Fibroblast of skin of right biceps (primary cell): Measurements from ENCODE around the gene GAST.
"Not testable (repeated sequence)": the region's sequence is repeated elsewhere in the genome, so short reads cannot be mapped to it uniquely, and the experiment has no call there.

ENCODE experiments used
- DNase-seq: peaks from one replicate; pipeline ENCODE4 v3.0.0-alpha.2; 2013

The GAST gene, protein sequence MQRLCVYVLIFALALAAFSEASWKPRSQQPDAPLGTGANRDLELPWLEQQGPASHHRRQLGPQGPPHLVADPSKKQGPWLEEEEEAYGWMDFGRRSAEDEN

DNA sequence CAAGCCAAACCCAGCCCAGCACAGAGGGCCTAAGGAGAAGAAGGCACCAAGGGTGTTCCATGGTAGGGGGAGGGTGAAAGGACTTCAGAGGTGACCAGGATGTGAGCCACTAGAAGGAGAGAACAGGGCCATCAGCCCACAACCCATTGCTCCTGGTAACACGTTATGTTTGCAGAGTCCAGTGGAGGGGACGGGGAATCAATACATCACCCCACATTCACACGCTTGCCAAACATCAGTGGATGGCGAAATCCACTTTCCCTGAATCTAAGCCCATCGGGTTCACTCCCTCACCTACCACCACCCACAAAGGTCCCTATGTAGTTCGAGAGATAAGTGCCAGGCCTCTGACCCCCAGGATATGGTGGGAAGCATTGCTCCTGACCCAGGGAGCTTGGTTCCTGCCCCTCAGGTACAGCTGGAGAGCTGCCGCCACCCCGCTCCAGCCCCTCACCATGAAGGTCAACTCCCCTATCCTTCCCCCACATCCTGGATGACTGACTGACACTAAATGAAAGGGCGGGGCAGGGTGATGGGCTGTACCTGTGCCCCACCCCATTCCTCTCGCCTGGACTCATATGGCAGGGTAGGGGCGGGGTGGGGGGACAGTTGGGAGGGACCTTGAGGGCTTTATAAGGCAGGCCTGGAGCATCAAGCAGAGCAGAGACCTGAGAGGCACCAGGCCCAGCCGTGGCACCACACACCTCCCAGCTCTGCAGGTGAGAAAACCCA is at the start of gene GAST:
Gene GAST, plus strand, starts transcription at position 663 of the 732 bp plus-strand sequence. CDS start 3,106 bp downstream, outside the sequence.
- DNase-seq: no peak

DNA sequence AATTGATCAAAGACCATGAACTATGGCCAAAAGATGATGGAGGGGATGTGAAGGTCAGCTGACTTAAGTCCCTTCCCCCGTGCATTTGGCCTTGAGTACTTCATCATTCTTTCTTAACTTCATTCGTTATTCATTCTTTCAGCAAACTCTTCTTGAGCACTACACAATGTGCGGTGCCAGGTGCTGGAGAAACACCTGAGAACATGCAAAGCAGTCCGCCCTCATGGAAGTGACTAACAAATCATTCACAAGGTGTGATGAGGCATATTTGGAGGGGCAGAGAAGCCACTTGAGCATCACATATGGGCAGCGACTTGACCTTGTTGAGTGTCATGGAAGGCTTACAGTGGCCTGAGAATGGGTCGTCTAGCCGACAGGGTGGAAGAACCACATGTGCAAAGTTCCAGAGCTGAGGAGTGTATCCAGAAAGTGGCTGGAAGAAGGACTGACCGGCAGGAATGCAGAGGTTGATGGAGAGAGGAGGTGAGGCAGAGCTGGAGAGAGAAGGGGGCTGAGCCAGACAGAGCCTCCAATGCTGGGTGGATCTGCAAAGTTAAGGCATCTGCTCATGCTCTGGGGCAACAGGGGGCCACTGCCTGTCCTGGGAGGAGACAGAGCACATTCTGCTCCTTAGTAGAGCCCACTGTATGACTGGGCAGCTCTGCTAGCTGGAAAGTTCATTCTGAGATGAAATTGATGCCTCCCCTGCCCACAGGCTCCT is 48.5 kb upstream of the GAST start:
- no peak for DNase-seq

DNA sequence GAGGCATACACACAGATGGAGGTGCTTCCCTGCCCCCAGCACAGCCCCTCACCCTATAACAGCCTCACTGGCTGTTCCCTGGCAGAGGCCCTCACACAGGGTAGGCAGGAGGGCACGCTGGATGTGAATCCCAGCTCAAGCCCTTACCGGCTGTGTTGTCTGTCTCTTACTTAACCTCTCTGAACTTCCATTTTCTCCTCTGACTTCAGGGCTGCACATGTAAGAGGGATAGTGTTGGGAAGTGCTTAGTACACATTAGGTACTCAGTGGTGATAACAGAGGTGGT is 48.0 kb upstream of the GAST start:
- DNase-seq: no peak

DNA sequence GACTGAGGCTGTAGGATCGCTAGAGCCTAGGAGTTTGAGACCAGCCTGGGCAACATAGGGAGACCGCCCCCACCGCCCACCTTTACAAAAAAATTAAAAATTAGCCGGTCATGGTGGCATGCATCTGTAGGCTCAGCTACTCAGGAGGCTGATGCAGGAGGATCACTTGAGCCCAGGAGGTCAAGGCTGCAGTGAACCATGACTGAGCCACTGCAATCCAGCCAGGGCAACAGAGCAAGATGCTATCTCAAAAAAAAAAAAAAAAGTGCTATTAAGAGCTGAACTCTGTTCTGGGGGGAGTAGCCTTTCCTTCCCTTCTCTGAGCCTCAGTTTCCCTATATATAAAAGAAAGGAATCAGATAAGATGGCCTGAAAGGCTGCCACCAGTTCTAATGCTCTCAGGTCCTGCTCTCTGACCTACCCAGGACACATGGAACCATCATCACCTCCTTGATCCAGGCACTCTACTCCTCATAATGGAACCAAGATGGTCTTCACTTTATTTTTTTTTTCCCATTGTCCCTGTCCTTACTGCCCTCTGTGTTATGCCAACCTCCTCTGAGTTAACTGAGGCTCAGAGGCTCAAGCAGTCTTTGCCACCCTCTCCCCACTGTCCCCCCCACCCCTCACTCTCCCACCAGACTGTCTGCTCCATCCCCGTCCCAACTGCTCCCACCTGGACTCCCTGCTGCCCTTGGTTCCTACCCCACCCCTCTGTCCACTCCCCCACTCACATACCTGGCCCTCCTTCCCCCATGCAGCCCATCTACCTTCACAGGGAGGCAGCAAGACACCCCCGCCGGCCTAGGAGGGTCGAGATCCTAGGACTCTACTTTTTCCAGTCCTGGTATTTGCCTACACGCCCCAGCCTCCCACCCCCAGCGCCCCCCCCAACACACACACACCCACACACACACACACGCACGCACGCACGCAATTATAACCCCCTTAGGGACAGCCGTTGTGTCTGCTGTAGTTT is 47.3 kb upstream of the GAST start:
- DNase-seq: peak; percentile 27

DNA sequence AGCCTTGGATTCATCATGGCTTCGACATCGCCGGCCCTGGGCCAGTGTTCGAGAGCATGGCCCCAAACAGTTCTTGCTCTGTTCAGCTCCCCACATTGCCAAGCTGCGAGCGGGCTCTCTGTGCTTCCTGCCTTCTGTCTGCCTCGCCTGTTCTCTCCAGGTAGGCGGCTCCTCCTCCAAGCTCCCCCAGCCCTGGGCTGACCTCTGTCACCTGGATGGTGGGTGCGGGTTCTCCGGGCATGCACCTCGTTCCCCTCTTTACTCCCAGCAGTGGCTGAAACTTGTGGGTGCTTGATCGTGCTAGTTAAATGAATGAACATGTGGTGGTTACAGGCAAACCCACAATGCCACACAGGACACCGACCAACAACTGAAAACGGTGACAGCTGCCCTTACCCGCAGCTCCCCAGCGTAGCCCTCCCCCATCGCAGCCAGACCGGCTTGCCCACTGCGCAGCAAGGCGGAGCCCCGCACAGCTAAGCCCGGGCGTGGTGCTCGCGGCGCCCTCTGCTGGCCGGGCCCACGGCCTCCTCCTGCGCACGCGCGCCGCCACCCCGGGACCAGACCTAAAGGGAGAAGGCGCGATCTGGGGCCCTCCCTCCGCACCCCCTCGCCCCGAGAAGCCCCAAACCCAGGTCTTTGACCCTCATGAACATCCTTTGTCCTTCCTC is 46.4 kb upstream of the GAST start:
- peak; percentile 81 for DNase-seq

DNA sequence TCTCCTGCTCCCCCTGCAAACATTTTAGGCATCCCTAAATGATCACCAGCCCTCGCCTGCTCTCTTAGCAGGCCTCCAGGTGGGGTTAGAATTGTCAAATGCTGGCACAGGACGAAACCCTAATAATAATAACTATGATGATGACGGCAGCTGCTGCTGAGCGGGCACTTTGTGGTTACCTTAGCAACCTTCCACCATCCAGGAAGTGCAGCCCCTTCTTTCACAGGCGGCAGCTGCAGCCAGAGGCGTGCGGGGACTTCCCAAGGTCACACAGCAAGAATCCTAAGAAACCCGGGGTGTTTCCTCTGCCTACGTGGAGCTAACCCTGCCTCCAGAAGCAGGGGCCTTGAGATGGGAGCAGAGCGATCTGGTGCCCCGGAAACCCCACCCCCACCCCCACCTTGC is 45.9 kb upstream of the GAST start:
- peak; percentile 52 for DNase-seq

DNA sequence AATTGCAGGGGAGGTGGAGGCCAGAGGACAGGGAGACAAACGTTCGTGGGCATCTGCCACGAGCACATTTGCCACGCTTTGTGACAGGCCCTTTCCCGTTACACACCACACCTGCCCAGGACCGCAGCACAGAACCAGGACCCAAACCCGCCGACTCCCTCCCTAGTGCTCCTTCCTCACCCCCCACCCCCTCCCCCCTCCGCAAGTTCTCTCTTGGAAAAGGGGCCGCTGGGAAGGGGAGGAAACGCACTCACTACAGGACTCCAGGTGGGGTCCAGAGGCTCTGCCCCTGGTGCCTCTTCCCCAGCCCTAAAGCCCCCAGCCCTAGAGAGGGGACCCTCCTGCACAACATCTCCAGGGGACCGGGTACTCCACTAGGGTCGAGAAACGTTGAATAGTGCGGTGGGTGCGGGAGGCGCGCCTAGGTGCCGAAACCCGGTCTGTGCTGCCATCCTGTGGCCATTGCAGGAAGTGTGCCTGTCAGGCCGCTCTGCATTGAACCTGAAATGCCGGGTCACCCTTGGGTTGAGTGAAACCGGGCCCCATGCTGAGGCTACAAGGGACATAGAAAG is 45.3 kb upstream of the GAST start:
- DNase-seq: peak; percentile 71

DNA sequence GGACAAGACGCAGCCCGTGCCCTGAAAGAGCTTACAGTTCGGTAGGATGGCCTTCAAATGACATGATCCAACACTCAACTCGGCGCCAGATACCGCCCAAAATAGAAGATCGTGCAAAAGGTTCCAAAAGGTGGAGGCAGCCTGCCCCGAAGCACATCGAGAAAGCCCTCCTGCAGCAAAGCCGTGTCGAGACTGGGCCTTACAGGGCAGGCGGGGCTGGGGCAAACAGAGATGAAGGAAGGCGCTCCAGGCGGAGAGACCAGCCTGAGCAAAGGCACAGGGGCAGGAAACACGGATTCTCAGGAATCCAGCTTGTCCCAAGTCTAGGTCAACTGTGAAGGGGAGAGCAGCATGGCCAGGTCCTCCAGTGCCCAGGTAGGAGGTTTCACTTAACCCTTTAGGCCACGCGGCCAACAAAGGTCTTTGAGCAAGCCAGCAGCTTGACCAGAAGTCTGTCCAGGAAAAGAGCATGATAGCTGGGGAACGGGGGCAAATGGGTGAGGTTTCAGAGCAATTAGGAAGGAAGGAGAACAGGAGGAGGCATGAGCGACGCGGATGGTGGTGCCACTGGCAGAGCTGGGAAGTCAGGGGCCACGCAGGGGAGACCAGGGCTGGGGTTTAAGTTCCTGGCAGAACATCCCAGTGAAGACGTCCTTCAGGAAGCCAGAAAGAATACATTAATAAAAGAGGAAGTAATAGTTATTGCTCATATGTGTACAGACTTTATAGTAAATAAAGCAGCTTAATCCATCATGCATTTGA is 44.7 kb upstream of the GAST start:
- DNase-seq: no peak

DNA sequence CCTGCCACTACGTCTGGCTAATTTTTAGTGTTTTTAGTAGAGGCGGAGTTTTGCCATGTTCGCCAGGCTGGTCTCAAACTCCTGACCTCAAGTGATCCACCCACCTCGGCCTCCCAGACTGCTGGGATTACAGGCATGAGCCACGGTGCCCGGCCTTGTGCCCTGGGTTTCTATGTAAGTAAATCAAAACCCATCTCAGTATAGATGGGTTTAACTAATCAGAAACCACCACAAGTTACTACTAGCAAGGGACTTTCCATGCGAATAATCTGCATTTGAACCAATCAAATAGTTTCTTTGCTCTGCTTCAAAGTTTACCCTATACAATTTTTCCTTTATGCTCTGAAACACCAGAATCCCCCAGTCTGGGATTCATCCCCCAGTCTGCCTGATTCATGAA is 40.0 kb upstream of the GAST start:
- DNase-seq: no peak

DNA sequence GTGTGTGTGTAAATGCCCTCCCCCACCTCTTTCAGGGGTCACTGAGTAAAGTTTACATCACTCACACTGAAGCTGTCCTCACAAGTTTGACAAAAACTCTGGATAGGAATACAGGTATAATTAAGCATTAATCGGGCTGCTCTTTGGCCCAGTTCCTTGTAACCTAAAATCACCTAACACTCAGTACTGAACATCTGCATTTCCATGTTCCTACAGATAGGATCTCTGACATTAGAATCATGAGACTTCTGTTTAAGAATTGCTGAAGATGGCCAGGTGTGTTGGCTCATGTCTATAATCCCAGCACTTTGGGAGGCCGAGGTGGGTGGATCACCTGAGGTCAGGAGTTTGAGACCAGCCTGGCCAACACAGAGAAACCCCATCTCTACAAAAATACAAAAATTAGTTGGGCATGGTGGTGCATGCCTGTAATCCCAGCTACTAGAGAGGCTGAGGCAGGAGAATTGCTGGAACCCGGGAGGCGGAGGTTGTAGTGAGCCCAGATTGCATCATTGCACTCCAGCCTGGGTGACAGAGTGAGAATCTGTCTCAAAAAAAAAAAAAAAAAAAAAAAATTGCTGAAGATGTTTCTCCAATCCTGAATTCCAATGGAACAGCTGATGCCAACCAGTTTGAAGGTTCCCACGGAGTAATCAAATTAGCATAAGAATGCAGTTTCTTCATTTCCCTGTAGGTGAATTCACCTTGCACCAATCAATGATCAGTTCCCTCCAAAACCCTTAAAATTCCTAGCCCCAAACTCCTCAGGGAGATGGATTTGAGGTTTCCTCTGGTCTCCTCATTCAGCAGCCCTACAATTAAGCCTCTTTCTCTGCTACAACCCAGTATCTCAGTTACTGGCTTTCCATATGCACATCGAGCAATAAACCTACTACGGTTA is 36.7 kb upstream of the GAST start:
- not testable (repeated sequence) for DNase-seq

DNA sequence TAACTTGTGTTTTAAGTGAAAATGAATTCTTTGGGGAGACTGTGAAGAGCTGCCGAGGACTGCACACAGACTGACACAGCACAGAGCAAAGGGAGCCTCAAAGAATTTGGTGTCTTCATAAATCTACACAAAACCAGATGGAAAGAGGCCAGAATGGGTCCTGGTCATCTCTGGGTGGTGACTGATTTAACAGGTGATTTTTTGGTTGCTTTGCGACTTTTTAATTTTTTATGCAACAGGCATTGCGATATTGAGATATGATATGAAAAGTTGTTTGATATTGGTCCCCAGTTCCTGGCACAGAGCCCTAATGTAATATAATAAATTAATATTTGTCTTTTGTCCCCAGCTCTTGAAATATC is 36.1 kb upstream of the GAST start:
- no peak for DNase-seq

DNA sequence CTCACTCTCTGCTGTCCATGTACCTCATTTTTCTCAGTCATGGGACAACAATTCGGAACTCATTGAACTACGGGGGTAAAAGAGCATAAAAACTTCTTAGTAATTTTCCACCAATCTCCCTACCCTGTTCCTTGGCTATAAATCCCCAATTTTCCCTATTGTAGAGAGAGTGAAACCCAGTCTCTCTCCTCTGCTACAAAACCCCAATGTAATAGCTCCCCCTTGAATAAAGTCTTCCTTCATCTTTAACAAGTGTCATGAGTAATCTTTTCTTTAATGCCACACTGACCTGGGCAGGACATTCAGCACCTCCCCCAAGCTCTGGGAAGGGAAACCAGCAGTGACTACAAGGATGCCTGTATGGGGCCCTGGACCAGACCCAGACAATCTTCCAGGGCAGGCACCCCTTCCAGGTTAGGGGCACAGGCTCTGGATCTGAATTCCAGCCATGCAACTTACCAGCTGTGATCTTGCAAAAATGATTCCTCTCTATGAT is 33.7 kb upstream of the GAST start:
- peak; percentile 23 for DNase-seq

DNA sequence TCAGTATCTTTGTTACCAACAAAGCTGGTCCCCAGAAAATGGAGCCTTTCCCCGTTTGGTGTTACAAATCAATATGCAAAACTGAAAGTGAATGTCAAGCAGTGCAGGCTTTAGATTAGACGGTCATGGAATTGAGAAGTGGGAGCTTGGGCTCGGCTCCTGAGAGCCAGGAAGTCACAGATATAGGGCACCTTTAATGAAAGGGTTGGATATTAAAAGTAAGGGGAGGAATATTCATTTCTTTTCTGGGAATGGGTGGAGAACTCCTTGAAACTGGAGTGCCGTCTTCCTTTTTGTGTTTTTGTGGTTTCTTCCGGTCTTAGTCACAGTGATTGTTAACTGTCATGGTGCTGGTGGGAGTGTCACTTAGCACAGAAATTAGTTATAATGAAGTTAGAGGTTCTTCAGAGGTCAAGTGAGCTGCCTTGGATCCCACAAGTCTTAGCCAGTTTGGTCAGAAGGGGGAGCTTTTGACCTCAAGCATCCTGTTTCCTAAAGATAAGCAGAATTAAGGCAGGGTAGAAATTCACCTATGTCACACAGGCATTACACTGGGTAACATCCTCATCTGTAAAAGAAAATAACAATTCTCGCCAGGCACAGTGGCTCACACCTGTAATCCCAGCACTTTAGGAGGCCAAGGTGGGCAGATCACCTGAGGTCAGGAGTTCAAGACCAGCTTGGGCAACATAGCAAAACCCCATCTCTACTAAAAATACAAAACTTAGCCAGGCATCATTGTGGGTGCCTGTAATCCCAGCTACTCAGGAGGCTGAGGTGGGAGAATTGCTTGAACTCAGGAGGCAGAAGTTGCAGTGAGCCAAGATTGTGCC is 33.0 kb upstream of the GAST start:
- peak; percentile 75 for DNase-seq

DNA sequence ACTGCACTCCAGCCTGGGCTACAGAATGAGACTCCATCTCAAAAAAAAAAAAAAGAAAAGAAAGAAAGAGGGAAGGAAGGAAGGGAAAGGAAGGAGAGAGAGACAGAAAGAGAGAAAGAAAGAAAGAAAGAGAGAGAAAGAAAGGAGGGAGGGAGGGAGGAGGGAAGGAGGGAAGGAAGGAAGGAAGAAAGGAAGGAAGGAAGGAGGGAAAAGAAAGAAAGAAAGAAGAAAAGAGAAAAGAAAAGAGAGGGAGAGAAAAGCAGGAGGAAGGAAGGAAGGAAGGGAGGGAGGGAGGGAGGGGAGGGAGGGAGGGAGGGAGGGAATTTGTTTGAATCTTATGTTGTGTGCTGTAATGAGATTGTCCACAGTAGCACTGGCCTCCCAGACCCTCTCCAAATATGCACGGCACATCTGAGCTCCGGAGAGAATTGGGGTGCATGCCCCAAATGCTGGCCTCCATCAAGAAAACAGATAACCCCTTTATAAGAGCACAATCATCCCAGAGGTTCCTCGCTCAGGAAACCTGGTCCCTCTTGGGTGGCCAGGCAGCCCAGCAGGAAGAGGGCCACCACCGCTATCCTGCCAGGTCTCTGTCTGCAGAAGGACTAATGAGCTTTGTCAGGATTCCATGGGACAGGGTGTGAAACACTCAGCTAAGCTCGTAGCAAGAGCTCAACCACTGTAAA is 32.2 kb upstream of the GAST start:
- DNase-seq: no peak

DNA sequence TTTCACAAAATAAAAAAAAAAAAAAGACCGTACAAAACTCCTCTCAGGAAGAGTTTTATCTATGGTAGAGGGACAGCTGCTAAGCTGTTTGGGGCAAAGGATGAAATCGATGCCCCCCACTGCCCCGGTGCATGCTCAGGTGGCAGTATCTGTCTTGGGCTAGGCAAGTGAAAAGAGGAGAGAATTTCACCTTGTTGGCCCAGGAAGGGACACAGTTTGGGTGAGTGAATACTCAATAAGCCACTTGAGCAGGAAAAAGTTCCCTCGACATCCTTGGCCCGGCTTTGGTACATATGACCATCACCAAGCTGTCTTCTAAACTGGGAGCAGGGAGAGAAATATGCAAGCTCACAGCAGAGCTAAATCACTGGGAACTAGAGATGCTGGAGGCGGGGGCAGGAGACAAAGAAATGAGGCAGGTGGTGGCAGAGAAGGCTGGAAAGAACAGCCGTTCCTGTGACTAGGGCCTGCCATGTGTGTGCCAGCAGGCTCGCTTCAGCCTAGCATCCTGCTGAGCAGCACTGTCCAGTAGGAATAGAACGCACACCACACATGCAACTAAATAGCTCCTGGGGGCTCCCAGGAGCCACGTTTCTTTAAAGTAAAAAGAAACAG is 31.6 kb upstream of the GAST start:
- DNase-seq: no peak

DNA sequence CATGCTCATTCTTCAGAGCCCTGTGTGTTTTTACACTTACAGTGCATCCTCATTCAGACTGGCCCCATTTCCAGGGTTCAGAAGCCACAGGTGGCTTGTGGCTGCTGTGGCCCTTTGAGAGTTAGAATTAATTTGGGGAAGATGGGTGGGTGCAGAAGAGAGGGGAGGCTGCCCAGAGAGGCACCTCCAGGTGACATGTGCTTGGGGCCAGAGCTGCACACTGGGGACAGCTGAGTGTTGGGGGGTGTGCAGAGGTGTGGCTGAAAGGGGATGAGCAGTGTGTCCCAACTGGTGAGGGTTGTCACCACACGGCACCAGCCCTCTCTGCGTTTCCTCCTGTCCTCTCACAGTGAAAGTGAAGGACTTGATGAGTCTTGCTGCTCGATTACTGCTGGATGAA is 30.4 kb upstream of the GAST start:
- no peak for DNase-seq

DNA sequence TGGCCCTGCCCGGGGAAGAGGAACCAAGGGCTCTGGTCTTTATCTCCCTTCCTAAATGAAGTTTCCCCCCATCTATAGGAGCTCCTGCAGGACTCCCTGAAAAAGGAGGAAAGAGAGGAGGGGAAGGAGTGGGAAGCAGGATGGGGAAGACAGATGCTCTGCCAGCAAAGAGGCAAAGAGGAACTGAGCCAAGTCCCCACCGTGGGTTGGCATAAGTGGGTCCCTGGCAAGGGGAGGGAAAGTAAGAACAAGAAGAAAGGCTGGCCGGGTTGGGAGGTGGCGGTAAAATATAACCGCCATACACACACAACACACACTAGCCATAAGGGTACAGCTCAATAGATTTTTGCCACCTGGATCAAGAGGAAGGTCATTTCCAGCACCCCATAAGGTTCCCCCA is 29.5 kb upstream of the GAST start:
- no peak for DNase-seq

DNA sequence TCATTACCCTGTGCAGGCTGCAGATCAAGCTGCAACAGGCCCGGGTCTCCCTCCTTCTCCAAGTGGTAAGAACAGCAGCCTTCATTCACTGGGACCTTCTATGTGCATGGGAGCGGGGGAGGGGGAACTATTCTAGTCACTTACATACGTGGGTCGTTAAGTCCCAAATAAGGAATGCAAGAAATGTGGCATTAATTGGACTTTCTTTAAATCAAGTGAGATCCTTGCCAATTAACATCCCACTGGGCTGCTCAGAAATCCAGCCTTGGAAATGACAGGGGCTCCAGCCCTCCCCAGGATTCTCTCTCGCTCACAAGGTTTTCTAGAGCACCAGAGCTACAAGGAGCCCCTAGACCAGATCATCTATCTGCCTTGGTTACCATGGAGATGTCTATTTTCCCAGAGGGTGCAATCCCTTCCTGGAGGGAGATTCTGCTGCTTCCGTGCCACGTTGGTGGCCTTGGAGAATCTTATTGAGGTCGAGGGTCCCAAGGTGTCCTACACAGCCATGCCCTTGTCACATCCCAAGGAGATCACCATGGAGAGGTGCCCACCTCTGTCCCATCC is 28.6 kb upstream of the GAST start:
- no peak for DNase-seq
